Epithelial cell of prostate (primary cell): Measurements from ENCODE around the gene NPC1.
"Not testable (repeated sequence)": the region's sequence is repeated elsewhere in the genome, so short reads cannot be mapped to it uniquely, and the experiment has no call there.

Experiments
- DNase-seq: peaks from one replicate; pipeline ENCODE4 v3.0.0-alpha.2; 2011; ENCODE audit warnings: low read depth, low spot score
- H3K27ac ChIP-seq: fragments of 450-650 bp; 2 replicates; pipeline ENCODE4 v1.5.1; 2017; ENCODE audit warnings: mild to moderate bottlenecking

NPC1 gene

DNA sequence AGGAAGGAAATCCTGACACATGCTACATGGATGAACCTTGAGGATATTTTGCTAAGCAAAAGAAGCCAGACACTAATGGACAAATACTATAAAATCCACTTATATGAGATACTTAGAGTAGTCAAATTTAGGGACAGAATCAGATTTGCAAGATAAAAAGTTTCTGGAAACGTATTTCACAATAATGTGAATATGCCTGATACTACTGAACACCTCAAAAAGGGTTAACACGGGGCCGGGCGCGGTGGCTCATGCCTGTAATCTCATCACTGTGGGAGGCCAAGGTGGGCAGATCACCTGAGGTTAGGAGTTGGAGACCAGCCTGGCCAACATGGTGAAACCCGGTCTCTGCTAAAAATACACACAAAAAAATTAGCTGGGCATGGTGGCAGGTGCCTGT lies 84.7 kb downstream of the NPC1 start:
- no peak for DNase-seq
- no peak overlapping the region for H3K27ac ChIP-seq

DNA sequence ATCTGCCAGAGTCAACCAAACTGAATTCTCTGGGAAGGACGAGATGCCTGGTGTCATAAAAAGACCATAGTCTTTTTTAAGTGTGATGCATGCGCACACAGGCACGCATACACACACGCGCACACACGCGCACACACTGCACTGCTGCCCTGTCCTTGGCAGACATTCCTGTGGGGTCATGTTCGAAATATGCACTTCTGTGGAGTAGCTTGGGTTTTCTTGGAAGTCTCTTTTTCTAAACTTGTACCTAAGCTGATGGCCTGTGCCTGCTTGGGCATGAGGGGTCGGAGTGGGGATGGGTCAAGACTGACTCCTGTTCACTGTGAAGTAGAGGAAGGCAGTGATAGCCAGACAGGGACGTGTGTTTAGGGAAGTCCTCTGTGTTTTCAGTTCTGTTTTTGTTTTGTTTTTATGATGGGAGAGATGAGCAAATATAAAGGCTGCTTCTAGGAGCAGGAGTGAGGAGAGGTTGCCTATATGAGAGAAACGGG lies 87.0 kb downstream of the NPC1 start:
- DNase-seq, result no peak
- no peak overlapping the region for H3K27ac ChIP-seq

DNA sequence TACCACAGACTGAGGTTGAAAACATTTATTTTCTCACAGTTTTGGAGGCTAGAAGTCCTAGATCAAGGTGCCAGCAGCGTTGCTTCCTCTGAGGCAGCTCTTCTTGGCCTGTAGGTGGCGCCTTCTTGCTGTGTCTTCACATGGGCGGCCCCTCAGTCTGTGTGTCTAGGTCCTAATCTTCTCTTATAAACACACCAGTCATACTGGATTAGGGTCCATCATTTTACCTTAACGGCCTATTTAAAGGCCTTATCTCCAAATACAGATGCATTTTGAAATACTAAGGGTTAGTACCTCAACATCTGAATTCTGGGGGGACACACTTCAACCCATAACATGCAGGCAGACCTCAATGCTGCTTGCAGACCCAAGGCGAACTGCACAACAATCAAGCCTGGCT lies 87.4 kb downstream of the NPC1 start:
- peak; percentile 14 for DNase-seq
- H3K27ac ChIP-seq, result no peak overlapping the region

DNA sequence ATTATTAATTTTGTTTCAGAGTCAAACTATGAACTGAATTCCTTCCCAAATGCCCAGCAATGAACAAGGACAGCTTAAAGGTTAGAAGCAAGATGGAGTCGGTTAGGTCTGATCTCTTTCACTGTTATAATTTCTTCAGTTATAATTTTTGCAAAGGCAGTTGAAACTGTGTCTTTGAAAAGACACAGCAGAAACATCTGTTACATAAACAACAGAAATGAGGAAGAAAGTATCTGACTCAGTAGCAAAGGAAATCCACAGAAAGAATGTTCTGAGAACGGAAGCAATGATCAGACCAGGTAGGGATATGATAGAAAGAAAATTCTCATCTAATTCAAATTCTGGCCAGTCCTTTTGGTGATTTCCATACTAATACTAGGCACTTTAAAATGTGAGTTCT lies 88.2 kb downstream of the NPC1 start:
- no peak for DNase-seq

DNA sequence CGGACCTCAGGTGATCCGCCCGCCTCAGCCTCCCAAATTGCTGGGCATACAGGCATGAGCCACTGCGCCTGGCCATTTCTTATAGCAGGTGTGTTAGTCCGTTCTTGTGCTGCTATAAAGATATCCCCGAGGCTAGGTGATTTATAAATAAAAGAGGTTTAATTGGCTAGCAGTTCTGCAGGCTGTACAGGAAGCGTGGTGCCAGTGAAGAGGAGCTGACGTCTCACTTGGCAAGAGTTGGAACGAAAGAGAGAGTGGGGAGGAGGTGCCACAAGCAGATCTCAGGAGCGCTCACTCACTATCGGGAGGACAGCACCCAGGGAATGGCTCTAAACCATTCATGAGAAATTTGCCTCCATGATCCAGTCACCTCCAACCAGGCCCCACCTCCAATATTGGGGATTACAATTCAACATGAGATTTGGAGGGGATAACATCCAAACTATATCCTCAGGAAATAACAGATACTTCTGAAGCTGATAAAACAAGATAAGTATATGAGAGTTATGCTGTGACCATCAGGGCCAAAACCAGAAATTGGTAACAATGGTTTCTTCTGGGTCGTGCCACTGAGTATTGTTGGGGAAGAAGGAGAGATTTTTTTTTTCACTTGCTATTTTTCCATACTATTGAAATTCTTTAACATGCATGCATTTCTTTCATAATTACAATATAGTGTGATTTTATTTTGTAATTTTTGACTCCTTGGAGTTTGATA lies 90.4 kb downstream of the NPC1 start:
- H3K27ac ChIP-seq, result peak overlapping the region; percentile 69
- peak; percentile 86 for DNase-seq

More for the DNA sequence above, 88.2 kb downstream of the NPC1 start:
- no peak overlapping the region for H3K27ac ChIP-seq

DNA sequence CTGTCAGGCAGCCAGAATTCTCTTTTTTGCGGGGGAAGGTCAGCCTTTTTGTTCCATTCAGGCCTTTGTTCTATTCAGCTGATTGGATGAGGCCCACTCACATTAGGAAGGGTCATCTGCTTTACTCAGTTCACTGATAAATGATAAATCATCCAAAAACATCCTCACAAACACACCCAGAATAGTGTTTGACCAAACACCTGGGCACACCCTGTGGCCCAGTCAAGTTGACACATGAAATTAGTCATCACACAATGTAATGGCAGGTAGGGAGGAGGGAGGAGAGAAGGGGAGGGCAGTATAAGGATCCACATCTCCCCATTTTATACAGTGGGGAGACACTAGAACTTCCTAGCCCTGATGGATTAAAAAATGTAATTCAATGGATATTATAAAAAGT lies 91.3 kb downstream of the NPC1 start:
- DNase-seq, result peak; percentile 63
- peak overlapping the region; percentile 69 for H3K27ac ChIP-seq

DNA sequence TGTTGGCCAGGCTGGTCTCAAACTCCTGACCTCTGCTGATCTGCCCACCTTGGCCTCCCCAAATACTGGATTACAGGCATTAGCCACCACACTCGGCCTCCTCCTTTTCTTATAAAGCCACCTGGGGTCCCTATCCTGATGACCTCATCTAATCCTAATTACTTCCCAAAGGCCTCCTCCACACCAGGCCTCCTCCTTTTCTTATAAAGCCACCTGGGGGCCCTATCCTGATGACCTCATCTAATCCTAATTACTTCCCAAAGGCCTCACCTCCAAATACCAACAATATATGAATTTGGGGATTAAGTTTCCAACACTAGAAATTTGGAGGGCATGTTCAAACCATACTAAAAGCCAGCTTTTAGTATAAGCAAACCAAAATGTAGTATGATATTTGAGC lies 92.7 kb downstream of the NPC1 start:
- no peak overlapping the region for H3K27ac ChIP-seq
- no peak for DNase-seq

DNA sequence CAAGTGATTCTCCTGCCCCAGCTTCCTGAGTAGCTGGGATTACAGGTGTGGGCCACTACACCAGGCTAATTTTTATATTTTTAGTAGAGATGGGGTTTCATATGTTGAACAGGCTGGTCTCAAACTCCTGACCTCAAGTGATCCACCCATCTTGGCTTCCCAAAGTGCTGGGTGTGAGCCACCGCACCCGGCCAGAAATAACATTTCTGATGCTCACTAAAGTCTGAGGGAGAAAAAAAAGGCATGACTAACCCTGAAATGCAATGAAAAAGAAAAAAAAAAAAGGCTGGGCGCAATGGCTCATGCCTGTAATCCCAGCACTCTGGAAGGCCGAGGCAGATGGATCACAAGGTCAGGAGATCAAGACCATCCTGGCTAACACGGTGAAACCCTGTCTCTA lies 96.7 kb downstream of the NPC1 start:
- not testable (repeated sequence) for DNase-seq, H3K27ac ChIP-seq

DNA sequence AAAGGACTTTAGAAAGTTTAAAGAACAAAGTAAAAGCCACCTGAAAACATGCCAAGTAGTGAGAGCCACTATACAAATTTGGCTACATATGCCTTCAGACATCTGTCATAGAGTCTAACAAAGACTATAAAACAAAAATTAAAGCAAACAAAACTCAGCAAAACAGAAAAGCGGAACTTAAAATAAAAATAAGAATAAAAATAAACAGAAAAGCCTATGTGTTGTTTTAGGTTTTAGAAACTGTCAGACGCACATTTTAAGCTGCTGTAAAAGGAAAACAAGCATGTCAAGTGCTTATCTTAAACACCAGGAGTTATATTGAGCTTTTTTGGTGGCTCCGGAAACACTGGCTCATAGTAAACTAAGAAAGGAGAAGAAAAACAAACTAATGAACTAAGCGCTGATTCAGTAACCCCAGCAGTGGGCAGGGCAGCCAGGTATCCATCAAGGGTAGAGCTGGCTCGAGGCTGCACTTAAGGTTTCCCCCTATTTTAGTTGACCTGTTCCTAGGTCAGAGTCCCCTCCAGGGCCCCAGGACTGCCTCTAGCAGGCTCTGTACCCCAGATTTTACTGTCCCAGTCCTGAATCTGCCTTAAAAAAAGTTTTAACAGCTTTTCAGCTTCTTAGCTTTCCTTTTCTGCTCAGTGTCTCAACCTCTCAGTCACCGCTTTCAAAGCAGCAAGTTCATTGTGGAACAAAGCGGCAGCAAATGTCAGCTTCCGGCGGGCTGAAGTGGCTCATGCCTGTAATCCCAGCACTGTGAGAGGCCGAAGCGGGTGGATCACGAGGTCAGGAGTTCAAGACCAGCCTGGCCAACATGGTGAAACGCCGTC lies 98.4 kb downstream of the NPC1 start:
- no peak for DNase-seq
- H3K27ac ChIP-seq, result peak overlapping the region; percentile 72

DNA sequence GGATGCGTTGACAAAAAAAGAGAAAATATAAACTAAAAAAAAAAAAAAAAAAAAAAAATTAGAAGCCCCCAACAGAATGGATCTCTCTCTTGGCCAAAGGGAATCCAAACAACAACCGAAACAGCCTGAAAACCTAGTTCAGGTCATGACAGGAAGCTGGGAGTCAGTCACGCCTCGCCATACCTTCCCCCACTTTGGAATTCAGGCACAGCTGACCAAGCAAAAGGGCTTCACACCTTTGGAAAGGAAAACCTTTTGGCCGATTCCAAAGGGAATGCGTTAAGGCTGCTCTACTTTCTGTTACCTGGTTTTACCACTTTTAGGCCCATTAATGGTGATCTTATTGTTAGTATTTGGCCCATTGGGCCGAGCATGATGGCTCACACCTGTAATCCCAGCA lies 100.9 kb downstream of the NPC1 start:
- no peak overlapping the region for H3K27ac ChIP-seq
- no peak for DNase-seq

DNA sequence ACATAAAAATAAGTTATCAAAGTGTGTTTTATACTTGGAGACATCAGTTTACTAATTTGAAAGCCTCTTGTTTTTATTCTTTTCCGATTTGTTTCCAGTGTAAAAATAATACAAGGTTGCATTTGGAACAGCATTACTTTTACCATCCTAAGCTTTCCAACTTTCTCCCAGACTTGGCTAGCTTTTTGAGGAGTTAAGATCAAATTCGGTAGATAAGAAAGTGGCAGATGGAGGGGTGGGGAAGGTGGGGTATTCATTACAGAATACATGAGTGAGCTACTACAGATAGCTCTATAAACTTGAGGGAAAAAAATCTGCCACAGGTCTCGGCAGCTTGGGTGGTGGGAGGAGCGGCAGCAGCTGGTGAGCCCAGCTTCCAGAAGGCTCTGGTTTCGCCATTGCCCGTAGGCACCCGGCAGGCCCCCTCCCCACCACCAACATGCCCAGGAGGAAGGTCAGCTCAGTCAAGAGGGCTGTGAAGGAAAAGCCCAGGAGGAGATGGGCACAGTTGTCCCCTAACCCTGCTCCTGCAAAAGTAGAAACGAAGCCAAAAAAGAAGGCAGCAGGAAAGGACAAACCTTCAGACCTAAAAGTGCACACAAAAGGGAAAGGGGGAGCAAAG lies 101.6 kb downstream of the NPC1 start:
- no peak overlapping the region for H3K27ac ChIP-seq
- DNase-seq, result no peak
